GM12875 (cell line): ENCODE results near the gene ACTN1.

ENCODE experiments used
- H3K4me3 ChIP-seq: one replicate; pipeline ENCODE4 v1.5.1; 2011; ENCODE audit warnings: low read depth, low read length, control low read depth
- CTCF ChIP-seq: IDR thresholded peaks from 2 replicates; pipeline ENCODE4 v1.5.1; 2011; ENCODE audit warnings: low read depth, mild to moderate bottlenecking, control low read depth, inconsistent platforms, low read length, moderate library complexity, borderline replicate concordance; ENCODE audit not compliant: insufficient read depth

Gene ACTN1

GRCh38 chr14:68891851-68892660 lies 87.0 kb downstream of the ACTN1 start:
- no peak overlapping the region for H3K4me3 ChIP-seq
- TF ChIP-seq CTCF = no peak

- no peak for TF ChIP-seq CTCF
- no peak overlapping the region for H3K4me3 ChIP-seq
These were observed 88.8 kb downstream of the ACTN1 start for GRCh38 chr14:68890173-68890931.

- TF ChIP-seq CTCF = no peak
- H3K4me3 ChIP-seq = no peak overlapping the region
These were observed 90.2 kb downstream of the ACTN1 start for GRCh38 chr14:68888883-68889282.

GRCh38 chr14:68888025-68888850 lies 90.9 kb downstream of the ACTN1 start:
- no peak for TF ChIP-seq CTCF
- H3K4me3 ChIP-seq = no peak overlapping the region

GRCh38 chr14:68886109-68886434 lies 93.0 kb downstream of the ACTN1 start:
- H3K4me3 ChIP-seq = no peak overlapping the region
- no peak for TF ChIP-seq CTCF

GRCh38 chr14:68885226-68886108 lies 93.6 kb downstream of the ACTN1 start:
- H3K4me3 ChIP-seq = no peak overlapping the region
- no peak for TF ChIP-seq CTCF
